Measurements from ENCODE around the gene MAN1C1.

The MAN1C1 gene

DNA sequence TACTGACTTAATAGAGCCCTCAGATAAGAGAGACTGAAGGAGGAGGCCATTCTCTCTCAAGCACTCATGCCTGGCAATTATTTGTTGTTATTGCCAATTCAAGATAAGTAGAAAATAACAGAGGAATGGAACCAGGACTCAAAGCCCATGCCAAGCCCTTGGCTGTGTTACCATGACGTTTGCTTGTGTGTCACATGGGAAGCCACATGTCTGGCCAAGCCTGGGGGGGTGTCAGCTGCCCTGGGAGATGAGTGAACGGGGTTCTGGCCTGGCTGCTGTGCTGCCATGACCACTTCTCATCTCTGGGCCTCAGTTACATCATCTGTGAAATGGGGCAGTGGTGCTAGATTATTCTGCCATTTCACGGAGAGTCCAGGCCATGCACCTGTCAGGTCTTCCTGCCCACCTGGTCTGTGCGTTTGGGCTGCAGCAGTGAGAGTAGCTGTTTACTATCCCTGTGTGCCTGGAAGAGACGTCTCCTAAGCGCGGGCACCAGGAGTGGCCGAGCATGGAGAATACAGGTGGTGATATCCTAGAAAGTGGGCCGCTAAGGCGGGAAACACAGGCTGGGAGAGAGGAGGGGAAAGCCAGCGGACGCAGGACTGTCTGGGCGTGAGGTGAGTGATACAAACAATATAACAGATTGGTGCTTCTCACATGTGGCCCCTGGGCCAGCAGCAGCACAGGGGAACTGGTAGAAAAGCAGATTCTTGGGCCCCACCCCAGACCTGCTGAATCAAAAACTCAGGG is 67.8 kb downstream of the MAN1C1 start:
- no peak overlapping the region for H3K4me3 ChIP-seq (ENCODE audit: low read depth, low read length)
- TF ChIP-seq, protein P1, sequence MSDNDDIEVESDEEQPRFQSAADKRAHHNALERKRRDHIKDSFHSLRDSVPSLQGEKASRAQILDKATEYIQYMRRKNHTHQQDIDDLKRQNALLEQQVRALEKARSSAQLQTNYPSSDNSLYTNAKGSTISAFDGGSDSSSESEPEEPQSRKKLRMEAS (IDR thresholded peaks at IDR 0.05; ENCODE audit: low read depth, low read length), result no peak
- TF ChIP-seq, protein P2, sequence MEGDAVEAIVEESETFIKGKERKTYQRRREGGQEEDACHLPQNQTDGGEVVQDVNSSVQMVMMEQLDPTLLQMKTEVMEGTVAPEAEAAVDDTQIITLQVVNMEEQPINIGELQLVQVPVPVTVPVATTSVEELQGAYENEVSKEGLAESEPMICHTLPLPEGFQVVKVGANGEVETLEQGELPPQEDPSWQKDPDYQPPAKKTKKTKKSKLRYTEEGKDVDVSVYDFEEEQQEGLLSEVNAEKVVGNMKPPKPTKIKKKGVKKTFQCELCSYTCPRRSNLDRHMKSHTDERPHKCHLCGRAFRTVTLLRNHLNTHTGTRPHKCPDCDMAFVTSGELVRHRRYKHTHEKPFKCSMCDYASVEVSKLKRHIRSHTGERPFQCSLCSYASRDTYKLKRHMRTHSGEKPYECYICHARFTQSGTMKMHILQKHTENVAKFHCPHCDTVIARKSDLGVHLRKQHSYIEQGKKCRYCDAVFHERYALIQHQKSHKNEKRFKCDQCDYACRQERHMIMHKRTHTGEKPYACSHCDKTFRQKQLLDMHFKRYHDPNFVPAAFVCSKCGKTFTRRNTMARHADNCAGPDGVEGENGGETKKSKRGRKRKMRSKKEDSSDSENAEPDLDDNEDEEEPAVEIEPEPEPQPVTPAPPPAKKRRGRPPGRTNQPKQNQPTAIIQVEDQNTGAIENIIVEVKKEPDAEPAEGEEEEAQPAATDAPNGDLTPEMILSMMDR (IDR thresholded peaks at IDR 0.05; ENCODE audit: low read depth, low read length), result no peak
- TF ChIP-seq POLR2A (IDR thresholded peaks at IDR 0.05; ENCODE audit: extremely low read depth, insufficient read length) (no peak), MYC (IDR thresholded peaks at IDR 0.05; ENCODE audit: low read depth, low read length) (no peak)
- DNase-seq (ENCODE audit: low read depth), result no peak

DNA sequence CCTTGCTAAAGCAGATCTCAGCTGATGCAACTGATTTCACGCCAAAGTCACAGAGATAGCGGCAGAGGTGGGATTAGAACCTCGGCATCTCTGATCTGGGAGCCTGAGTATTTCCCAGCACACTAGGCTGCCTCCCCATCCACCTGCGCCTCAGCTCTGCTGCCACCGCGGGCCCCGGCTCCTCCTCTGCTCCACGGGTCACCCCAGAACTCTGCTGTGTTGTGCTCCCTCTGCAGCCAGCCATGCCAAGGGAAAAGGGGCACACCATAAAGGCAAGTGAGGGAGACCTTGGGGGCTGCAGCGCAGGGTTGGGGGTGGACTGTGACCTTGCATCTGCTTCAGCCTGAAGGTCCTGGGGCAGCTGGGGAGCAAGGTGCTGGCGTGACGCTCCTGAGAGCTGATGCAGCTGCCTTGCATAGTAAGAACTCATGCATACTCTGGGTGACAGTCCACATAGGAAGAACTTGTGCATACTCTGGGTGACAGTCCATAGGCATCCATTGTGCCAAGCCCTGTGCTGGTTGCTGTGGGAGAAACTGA is 68.7 kb downstream of the MAN1C1 start:
- no peak overlapping the region for H3K4me3 ChIP-seq (ENCODE audit: low read depth, low read length)
- DNase-seq (ENCODE audit: low read depth), result no peak
- TF ChIP-seq, protein P2 (IDR thresholded peaks at IDR 0.05; ENCODE audit: low read depth, low read length), result no peak
- TF ChIP-seq POLR2A (IDR thresholded peaks at IDR 0.05; ENCODE audit: extremely low read depth, insufficient read length) (no peak), MYC (IDR thresholded peaks at IDR 0.05; ENCODE audit: low read depth, low read length) (no peak)
- TF ChIP-seq, protein P1 (IDR thresholded peaks at IDR 0.05; ENCODE audit: low read depth, low read length), result no peak

DNA sequence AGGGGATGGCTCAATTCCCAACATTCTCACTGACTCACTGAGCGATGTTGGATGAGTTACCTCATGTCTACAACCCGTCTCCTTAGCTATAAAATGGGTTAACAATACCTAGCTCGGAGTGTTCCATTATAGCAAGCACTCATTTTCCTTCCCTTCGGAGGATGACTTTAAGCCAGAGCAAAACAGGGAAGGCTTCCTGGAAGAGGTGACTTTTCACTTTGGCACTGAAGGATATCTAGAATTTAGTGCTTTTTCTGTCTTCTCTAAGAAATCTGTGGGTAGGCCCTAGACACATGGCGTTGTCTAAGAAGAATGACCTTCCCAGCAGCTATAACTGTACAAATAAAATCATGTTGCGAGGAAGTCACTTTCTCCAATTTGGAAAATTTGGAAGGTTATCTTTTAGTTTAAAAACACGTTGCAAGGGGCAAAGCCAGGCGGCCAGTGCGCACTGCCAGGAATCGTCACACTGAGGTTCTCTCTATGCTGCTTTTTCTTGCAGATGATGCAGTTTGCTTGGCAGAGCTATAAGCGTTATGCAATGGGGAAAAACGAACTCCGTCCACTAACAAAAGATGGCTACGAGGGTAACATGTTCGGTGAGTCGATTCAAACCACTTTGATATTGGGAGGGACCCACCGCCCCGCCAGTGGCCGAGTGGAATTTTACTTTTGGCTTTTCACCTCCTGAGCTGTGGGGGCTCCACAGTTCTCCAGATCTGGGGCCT is 69.5 kb downstream of the MAN1C1 start:
- TF ChIP-seq, protein P1 (IDR thresholded peaks at IDR 0.05; ENCODE audit: low read depth, low read length), result no peak
- TF ChIP-seq POLR2A (IDR thresholded peaks at IDR 0.05; ENCODE audit: extremely low read depth, insufficient read length) (no peak), MYC (IDR thresholded peaks at IDR 0.05; ENCODE audit: low read depth, low read length) (no peak)
- no peak overlapping the region for H3K4me3 ChIP-seq (ENCODE audit: low read depth, low read length)
- no peak for DNase-seq (ENCODE audit: low read depth)

DNA sequence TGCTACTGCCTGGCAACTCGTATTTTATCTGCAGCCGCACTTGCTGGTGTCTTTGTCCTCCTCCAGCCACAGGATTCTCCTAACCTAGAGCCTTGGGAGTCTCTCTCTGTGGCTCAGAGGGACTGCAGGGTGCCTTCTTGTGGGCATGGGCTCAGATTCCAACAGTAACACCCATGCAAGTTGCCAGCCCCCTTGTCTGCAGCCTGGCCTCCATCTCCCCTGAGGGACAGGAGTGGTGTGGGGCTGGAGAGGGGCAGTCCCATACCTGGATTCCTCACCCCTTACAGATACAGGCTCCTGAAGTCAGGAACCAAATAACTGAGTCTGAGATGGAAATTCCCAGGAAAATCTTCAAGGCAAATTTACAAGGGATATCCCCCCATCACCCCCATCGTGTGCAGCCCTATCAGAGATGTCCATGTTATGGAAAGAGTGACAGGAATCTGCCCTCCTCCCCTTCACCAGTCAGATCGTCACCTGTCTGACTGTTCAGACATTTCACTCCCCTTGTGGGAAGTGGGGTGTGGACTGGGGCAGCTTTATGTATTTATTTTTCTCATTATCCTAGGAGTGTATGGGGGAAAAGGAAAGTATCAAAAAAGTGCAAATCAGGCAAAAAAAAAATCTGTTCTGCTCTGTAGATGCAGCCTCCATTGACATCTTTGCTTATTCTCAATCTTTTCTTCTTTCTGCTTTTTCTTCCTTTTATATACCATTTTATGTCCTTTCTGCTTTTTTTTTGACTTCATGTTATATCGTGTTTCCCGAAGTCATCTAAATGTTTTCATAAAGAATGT is 70.8 kb downstream of the MAN1C1 start:
- no peak for DNase-seq (ENCODE audit: low read depth)
- TF ChIP-seq MYC (IDR thresholded peaks at IDR 0.05; ENCODE audit: low read depth, low read length), result no peak
- TF ChIP-seq POLR2A (IDR thresholded peaks at IDR 0.05; ENCODE audit: extremely low read depth, insufficient read length), result no peak
- TF ChIP-seq, protein P2 (IDR thresholded peaks at IDR 0.05; ENCODE audit: low read depth, low read length), result no peak
- TF ChIP-seq, protein P1 (IDR thresholded peaks at IDR 0.05; ENCODE audit: low read depth, low read length), result no peak
- H3K4me3 ChIP-seq (ENCODE audit: low read depth, low read length), result no peak overlapping the region

DNA sequence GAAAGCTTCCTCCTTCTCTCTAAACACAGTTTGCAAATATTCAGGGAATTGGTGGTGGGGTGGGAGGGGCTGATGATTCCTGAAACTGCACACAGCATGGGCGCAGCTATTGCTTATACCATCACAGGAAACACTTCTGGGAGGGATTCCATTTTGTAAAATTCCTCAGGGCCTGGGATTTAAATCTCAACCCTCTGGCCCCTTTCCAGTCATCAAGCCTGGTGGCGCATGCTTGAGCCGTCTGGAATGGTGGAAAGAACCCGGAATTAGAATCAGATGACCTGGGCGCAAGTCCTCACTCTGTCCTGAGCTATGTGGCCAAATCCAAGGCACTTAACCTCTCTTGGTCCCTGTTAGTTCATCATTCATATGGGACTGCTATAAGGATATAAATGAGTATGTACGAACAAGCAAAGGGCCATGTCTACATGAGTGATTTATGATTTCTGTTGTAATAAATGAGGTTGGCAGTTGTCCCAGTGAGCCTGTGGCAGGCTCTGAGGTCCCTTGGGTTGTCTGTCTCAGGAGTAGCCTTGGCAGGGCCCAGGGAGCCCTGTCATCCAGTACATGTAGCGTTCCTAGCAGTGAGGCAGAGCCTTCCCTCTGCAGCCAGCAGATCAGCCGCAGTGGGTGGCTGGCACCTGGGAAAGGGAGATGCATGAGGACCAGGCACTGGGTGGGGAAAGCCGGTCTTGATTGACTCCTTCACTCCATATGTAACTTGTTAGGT is 72.0 kb downstream of the MAN1C1 start:
- H3K4me3 ChIP-seq (ENCODE audit: low read depth, low read length), result no peak overlapping the region
- no peak for DNase-seq (ENCODE audit: low read depth)
- no peak for TF ChIP-seq MYC (IDR thresholded peaks at IDR 0.05; ENCODE audit: low read depth, low read length)
- TF ChIP-seq, protein P1 (IDR thresholded peaks at IDR 0.05; ENCODE audit: low read depth, low read length), result no peak
- TF ChIP-seq, protein P2 (IDR thresholded peaks at IDR 0.05; ENCODE audit: low read depth, low read length), result no peak
- TF ChIP-seq POLR2A (IDR thresholded peaks at IDR 0.05; ENCODE audit: extremely low read depth, insufficient read length), result no peak

Measured in NB4 (cell line).